Measurements from ENCODE around the gene DTNB. TPM values are rescaled to one million over a fixed set of nuclear protein-coding genes. Genes with fewer than 3 reads are reported as not detected.
"Not testable (repeated sequence)": the region's sequence is repeated elsewhere in the genome, so short reads cannot be mapped to it uniquely, and the experiment has no call there.

DTNB gene
- total RNA-seq, 1 donor from 2014 or later = 17.9 TPM

- H3K36me3 ChIP-seq = no peaks in the 10 kb centered on the region
- no peak for DNase-seq (ENCODE audit: extremely low spot score in 2 of 2)
- no peaks in the 10 kb centered on the region for H3K4me1 ChIP-seq
- H3K27me3 ChIP-seq = no peaks in the 10 kb centered on the region
- TF ChIP-seq CTCF (IDR thresholded peaks at IDR 0.05) (no peak), POLR2A (IDR thresholded peaks at IDR 0.05) (no peak), POLR2AphosphoS5 (IDR thresholded peaks at IDR 0.05; ENCODE audit: insufficient read depth in 1 of 2, low read depth in 1 of 2) (no peak)
- intact Hi-C loops (cut with DNase I) = no loop called here
- H3K9me3 ChIP-seq = no peaks in the 10 kb centered on the region
- no peak overlapping the region for H3K27ac ChIP-seq
- no peak overlapping the region for H3K4me3 ChIP-seq
Observed at GRCh38 chr2:25414781-25415180, 258.6 kb downstream of the DTNB start.

GRCh38 chr2:25413409-25413808 lies 260.0 kb downstream of the DTNB start:
- H3K9me3 ChIP-seq; H3K27ac ChIP-seq; H3K4me3 ChIP-seq; H3K27me3 ChIP-seq; intact Hi-C loops (cut with DNase I); H3K4me1 ChIP-seq; DNase-seq (ENCODE audit: extremely low spot score in 2 of 2); H3K36me3 ChIP-seq: not testable (repeated sequence)

GRCh38 chr2:25411753-25412152 lies 261.6 kb downstream of the DTNB start:
- no peak for TF ChIP-seq POLR2A (IDR thresholded peaks at IDR 0.05)
- TF ChIP-seq CTCF (IDR thresholded peaks at IDR 0.05) = no peak
- no peak for TF ChIP-seq POLR2AphosphoS5 (IDR thresholded peaks at IDR 0.05; ENCODE audit: insufficient read depth in 1 of 2, low read depth in 1 of 2)
- Histone ChIP-seq H3K27me3 (no peaks in the 10 kb centered on the region), H3K36me3 (no peaks in the 10 kb centered on the region), H3K27ac (no peak overlapping the region), H3K4me1 (no peaks in the 10 kb centered on the region), H3K4me3 (no peak overlapping the region), H3K9me3 (no peaks in the 10 kb centered on the region)
- intact Hi-C loops (cut with DNase I) = no loop called here
- DNase-seq (ENCODE audit: extremely low spot score in 2 of 2) = no peak

GRCh38 chr2:25411281-25411680 lies 262.1 kb downstream of the DTNB start:
- no peak for TF ChIP-seq CTCF (IDR thresholded peaks at IDR 0.05)
- TF ChIP-seq POLR2AphosphoS5 (IDR thresholded peaks at IDR 0.05; ENCODE audit: insufficient read depth in 1 of 2, low read depth in 1 of 2) = no peak
- TF ChIP-seq POLR2A (IDR thresholded peaks at IDR 0.05) = no peak

GRCh38 chr2:25410370-25410769 lies 263.0 kb downstream of the DTNB start:
- no peak for TF ChIP-seq POLR2A (IDR thresholded peaks at IDR 0.05)
- TF ChIP-seq POLR2AphosphoS5 (IDR thresholded peaks at IDR 0.05; ENCODE audit: insufficient read depth in 1 of 2, low read depth in 1 of 2) = no peak
- no peak for TF ChIP-seq CTCF (IDR thresholded peaks at IDR 0.05)
- Histone ChIP-seq H3K27me3 (no peaks in the 10 kb centered on the region), H3K9me3 (no peaks in the 10 kb centered on the region), H3K36me3 (no peaks in the 10 kb centered on the region), H3K4me1 (no peaks in the 10 kb centered on the region), H3K4me3 (no peak overlapping the region), H3K27ac (no peak overlapping the region)
- DNase-seq (ENCODE audit: extremely low spot score in 2 of 2) = no peak
- intact Hi-C loops (cut with DNase I) = no loop called here

More at GRCh38 chr2:25411281-25411680, 262.1 kb downstream of the DTNB start:
- H3K4me3 ChIP-seq = no peak overlapping the region
- H3K9me3 ChIP-seq = no peaks in the 10 kb centered on the region
- intact Hi-C loops (cut with DNase I) = no loop called here
- H3K27me3 ChIP-seq = no peaks in the 10 kb centered on the region
- no peaks in the 10 kb centered on the region for H3K4me1 ChIP-seq
- H3K36me3 ChIP-seq = no peaks in the 10 kb centered on the region
- DNase-seq (ENCODE audit: extremely low spot score in 2 of 2) = no peak
- no peak overlapping the region for H3K27ac ChIP-seq

- Histone ChIP-seq H3K4me3 (no peak overlapping the region), H3K9me3 (no peaks in the 10 kb centered on the region)
Observed at GRCh38 chr2:25409468-25409867, 263.9 kb downstream of the DTNB start.

More at GRCh38 chr2:25409468-25409867, 263.9 kb downstream of the DTNB start:
- Histone ChIP-seq H3K27ac (no peak overlapping the region), H3K4me1 (no peaks in the 10 kb centered on the region), H3K36me3 (no peaks in the 10 kb centered on the region), H3K27me3 (no peaks in the 10 kb centered on the region)
- TF ChIP-seq POLR2AphosphoS5 (IDR thresholded peaks at IDR 0.05; ENCODE audit: insufficient read depth in 1 of 2, low read depth in 1 of 2) = no peak
- TF ChIP-seq POLR2A (IDR thresholded peaks at IDR 0.05) = no peak
- no peak for TF ChIP-seq CTCF (IDR thresholded peaks at IDR 0.05)
- DNase-seq (ENCODE audit: extremely low spot score in 2 of 2) = no peak
- intact Hi-C loops (cut with DNase I) = no loop called here

Data from vagina (tissue), 2 donors.